Chondrocyte (in vitro differentiated cells): ENCODE results near the gene CLEC16A. TPM values are rescaled to one million over a fixed set of nuclear protein-coding genes. Genes with fewer than 3 reads are reported as not detected.

ENCODE experiments used
- DNase-seq: peaks from one replicate; pipeline ENCODE4 v3.0.0; 2021; ENCODE audit warnings: mixed read lengths, low spot score
- H3K27ac Mint-ChIP-seq: one replicate; pipeline ENCODE4 v1.8.0; 2021; ENCODE audit warnings: mild to moderate bottlenecking, moderate library complexity, mixed read lengths; ENCODE audit not compliant: unreplicated experiment
- H3K27me3 Mint-ChIP-seq: 2 replicates; pipeline ENCODE4 v1.8.0; 2021; ENCODE audit warnings: low read depth, mixed read lengths
- H3K36me3 Mint-ChIP-seq: 2 replicates; pipeline ENCODE4 v1.8.0; 2021; ENCODE audit warnings: low read depth, mixed read lengths
- H3K4me1 Mint-ChIP-seq: 2 replicates; pipeline ENCODE4 v1.8.0; 2021; ENCODE audit warnings: low read depth, mild to moderate bottlenecking, mixed read lengths
- H3K4me3 Mint-ChIP-seq: one replicate; pipeline ENCODE4 v1.8.0; 2021; ENCODE audit warnings: mild to moderate bottlenecking, moderate library complexity, mixed read lengths; ENCODE audit not compliant: unreplicated experiment
- H3K9me3 Mint-ChIP-seq: 2 replicates; pipeline ENCODE4 v1.8.0; 2021; ENCODE audit warnings: low read depth, mixed read lengths
- CTCF ChIP-seq: fragments of 200-600 bp; sonication (generic); IDR thresholded peaks from 2 replicates; pipeline ENCODE4 v1.5.0; 2021; ENCODE audit warnings: antibody characterized with exemption, mild to moderate bottlenecking, moderate library complexity
- total RNA-seq: library from RNA; stranded (reverse); gene quantifications from 3 replicates; pipeline ENCODE4 v1.2.1, GENCODE V29; 2021

The CLEC16A gene
- total RNA-seq, 1 donor from 2014 or later, result 17.9 TPM

DNA sequence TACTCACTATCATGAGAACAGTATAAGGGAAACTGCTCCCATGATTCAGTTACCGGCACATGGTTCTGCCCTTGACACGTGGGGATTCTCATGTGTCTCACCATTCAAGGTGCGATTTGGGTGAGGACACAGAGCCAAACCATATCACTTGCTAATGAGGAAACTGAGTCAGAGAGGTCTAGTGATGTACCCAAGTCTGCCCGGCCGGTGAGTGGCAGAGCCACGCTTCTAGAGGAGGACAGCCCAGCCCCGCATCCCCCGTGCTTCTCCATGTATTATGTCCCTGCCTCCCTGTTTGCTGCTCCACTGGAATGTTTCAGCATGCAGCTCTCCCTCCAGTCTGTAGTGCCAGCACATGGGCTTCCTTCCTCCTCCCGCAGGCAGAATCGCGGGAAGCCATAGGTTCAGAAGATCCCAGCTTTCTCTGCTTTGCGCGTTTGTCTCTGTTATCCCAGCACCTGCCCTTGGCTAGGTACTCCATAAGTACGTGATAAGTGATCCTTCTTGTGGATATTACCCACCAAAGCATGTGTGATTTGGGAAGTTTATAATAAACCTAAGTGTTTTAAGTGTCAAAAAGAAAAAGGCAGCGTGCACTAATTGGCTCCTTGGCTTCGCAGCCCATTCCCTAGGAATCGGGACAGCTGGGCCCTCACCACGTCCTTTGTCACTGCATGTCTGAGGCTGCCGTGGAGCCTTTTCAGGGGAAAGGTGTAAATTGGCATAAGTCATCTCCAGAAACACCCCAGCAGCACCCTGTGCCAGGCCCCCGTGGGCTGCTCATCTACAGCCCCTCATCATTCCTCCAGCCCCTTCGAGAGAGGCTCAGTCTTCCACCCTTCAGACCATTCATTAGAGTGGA, 103.8 kb downstream of the CLEC16A start:
- H3K9me3 Mint-ChIP-seq, result no peaks in the 10 kb centered on the region
- H3K4me1 Mint-ChIP-seq, result peaks cover 11% of the 10 kb centered on the region
- no peak for TF ChIP-seq CTCF
- no peak overlapping the region for H3K4me3 Mint-ChIP-seq
- peaks cover 38% of the 10 kb centered on the region for H3K36me3 Mint-ChIP-seq
- H3K27ac Mint-ChIP-seq, result no peak overlapping the region
- no peaks in the 10 kb centered on the region for H3K27me3 Mint-ChIP-seq
- no peak for DNase-seq

DNA sequence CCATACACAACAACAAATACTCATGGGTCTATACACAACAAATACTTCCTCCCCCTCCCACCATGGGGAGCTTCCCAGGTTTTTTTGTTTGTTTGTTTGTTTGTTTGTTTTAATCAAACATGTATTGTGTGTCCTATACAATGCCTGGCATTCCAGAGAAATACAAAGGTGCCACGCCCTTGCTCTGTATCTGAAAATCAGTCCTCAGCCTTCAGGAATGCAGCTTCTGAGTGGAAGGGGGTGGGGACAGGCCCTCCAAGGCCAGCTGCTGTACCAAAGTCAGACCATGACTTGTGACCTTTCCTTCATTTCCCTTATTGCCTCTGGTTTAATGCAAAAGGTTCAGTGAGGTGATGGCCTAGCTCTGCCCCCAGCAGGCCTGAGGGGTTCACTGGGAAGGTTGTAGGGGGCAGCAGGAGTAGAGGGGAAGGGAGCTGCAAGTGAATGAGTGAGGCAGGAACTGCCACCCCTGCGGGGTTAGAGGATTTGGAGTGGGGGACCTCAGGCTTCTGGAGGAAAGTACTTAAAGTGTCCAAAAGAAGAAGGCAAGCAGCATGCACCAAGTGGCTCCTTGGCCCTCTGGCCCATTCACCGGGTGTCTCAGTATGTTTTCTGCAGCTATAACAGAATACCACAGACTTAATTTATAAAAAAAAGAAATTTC, 105.2 kb downstream of the CLEC16A start:
- Mint-ChIP-seq H3K9me3 (no peaks in the 10 kb centered on the region), H3K4me3 (no peak overlapping the region), H3K4me1 (peaks cover 11% of the 10 kb centered on the region), H3K27me3 (no peaks in the 10 kb centered on the region), H3K36me3 (peaks cover 36% of the 10 kb centered on the region), H3K27ac (no peak overlapping the region)
- no peak for DNase-seq
- no peak for TF ChIP-seq CTCF

- Mint-ChIP-seq H3K36me3 (peaks cover 34% of the 10 kb centered on the region), H3K27ac (no peak overlapping the region), H3K4me3 (no peak overlapping the region), H3K9me3 (no peaks in the 10 kb centered on the region), H3K27me3 (no peaks in the 10 kb centered on the region), H3K4me1 (peaks cover 18% of the 10 kb centered on the region)
- DNase-seq, result no peak
- TF ChIP-seq CTCF, result no peak
Measured at GRCh38 chr16:11050536-11050935, 106.2 kb downstream of the CLEC16A start.

GRCh38 chr16:11050944-11051343, 106.6 kb downstream of the CLEC16A start:
- DNase-seq, result no peak
- H3K27me3 Mint-ChIP-seq, result no peaks in the 10 kb centered on the region
- H3K4me3 Mint-ChIP-seq, result no peak overlapping the region
- peaks cover 34% of the 10 kb centered on the region for H3K36me3 Mint-ChIP-seq
- no peak for TF ChIP-seq CTCF
- H3K27ac Mint-ChIP-seq, result no peak overlapping the region
- H3K4me1 Mint-ChIP-seq, result peaks cover 22% of the 10 kb centered on the region
- H3K9me3 Mint-ChIP-seq, result no peaks in the 10 kb centered on the region

DNA sequence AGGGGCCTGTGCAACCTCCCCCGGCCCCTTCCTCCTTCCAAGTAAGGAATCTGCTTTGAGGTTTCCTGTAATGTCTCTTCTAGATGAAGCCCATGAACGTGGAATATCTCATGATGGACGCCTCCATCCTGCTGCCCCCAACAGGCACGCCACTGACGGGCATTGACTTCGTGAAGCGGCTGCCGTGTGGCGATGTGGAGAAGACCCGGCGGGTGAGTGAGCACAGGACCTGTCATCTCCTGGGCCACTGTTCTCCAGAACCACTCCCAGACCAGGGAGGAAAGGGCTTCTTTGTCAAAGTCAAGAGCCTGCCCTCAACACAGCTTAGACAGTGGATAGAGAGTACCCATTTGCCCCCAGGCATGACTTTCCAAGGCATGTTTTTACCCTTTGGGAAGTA, 107.1 kb downstream of the CLEC16A start:
- no peak for DNase-seq
- Mint-ChIP-seq H3K27ac (no peak overlapping the region), H3K9me3 (no peaks in the 10 kb centered on the region), H3K4me1 (peaks cover 24% of the 10 kb centered on the region), H3K4me3 (no peak overlapping the region), H3K27me3 (no peaks in the 10 kb centered on the region), H3K36me3 (peaks cover 32% of the 10 kb centered on the region)
- TF ChIP-seq CTCF, result no peak
